HCT116 (cell line): ENCODE measurements around the gene MRRF. TPM values are rescaled to one million over a fixed set of nuclear protein-coding genes. Genes with fewer than 3 reads are reported as not detected.

ENCODE experiments used
- ATAC-seq: fragments of 200-7000 bp; cut with Tn5 transposase; 2 replicates; pipeline ENCODE4 v1.9.1; 2020; ENCODE audit warnings: mild to moderate bottlenecking, moderate library complexity
- BruUV-seq: library from RNA; stranded (reverse); fragments of 400-500 nt; replicated peaks from 2 replicates; lab custom pipeline; 2021; lab: Mats Ljungman, UMichigan
- CTCF ChIA-PET: fragments of 300-600 bp; sonication (Branson Sonifier 250); formaldehyde crosslinking; loops from one replicate; lab custom pipeline; 2021; ENCODE audit warnings: antibody characterized with exemption; lab: Charles Lee
- POLR2A ChIA-PET: fragments of 300-600, 350-600 bp; sonication (Branson Sonifier 250); formaldehyde crosslinking; loops from one replicate; lab custom pipeline; 2021; ENCODE audit warnings: antibody characterized with exemption; lab: Charles Lee
- RAD21 ChIA-PET, 2 experiments: fragments of 300-600 bp; sonication (Branson Sonifier 250); formaldehyde crosslinking; loops; one replicate each; lab custom pipeline; 2023; ENCODE audit warnings: low total read pairs in 2 of 2; ENCODE audit not compliant: uncharacterized antibody in 2 of 2, unreplicated experiment in 2 of 2, low non-redundant PET in 1 of 2; lab: Charles Lee
- DNase-seq: peaks from one replicate; pipeline ENCODE4 v3.0.0-alpha.2; 2010; ENCODE audit warnings: low read depth, low spot score
- H2AFZ ChIP-seq: fragments of 200-600 bp; shearing (Covaris generic), sonication (generic); 2 replicates; pipeline ENCODE4 v1.6.1; 2017; ENCODE audit warnings: low read depth, mixed run types, mixed read lengths, antibody characterized with exemption, low read length; ENCODE audit not compliant: poor library complexity, severe bottlenecking
- H3K27ac ChIP-seq: 2 replicates; pipeline ENCODE4 v1.5.1; 2012; ENCODE audit warnings: low read depth, low read length
- H3K27me3 ChIP-seq: fragments of 200-600 bp; sonication (generic); 2 replicates; pipeline ENCODE4 v1.6.1; 2016; ENCODE audit warnings: mixed run types, low read length, mixed read lengths; ENCODE audit not compliant: insufficient read depth
- H3K36me3 ChIP-seq, 2 experiments: fragments of 200-500 bp in 1 of 2; fragments of 200-600 bp in 1 of 2; sonication (Bioruptor generic) in 1 of 2; sonication (generic) in 1 of 2; 2 replicates each; pipeline versions ENCODE4 v1.5.1 to v1.6.1; 2014 to 2016; ENCODE audit warnings: low read length in 2 of 2, inconsistent platforms in 1 of 2, mixed read lengths in 1 of 2, mixed run types in 1 of 2; ENCODE audit not compliant: insufficient read depth in 2 of 2, control insufficient read depth in 1 of 2
- H3K4me1 ChIP-seq, 2 experiments: fragments of 200-600 bp in 1 of 2; sonication (generic) in 1 of 2; 2 replicates each; pipeline versions ENCODE4 v1.5.1 to v1.6.1; 2012 to 2017; ENCODE audit warnings: low read length in 2 of 2, inconsistent platforms in 1 of 2, mild to moderate bottlenecking in 1 of 2, mixed read lengths in 1 of 2, mixed run types in 1 of 2, moderate library complexity in 1 of 2; ENCODE audit not compliant: insufficient read depth in 2 of 2, control insufficient read depth in 1 of 2
- H3K4me2 ChIP-seq: fragments of 200-600 bp; sonication (generic); 2 replicates; pipeline ENCODE4 v1.6.1; 2017; ENCODE audit warnings: mixed run types, low read length, mixed read lengths
- H3K4me3 ChIP-seq, 2 experiments: fragments of 200-600 bp in 1 of 2; sonication (generic) in 1 of 2; replicated peaks in 1 of 2; 2 replicates each; pipeline ENCODE4 v1.5.1; 2011 to 2016; ENCODE audit warnings: low read length in 2 of 2, control low read depth in 1 of 2, low read depth in 1 of 2, mild to moderate bottlenecking in 1 of 2, mixed read lengths in 1 of 2, mixed run types in 1 of 2
- H3K79me2 ChIP-seq: fragments of 200-600 bp; sonication (generic); 2 replicates; pipeline ENCODE4 v1.6.1; 2017; ENCODE audit warnings: mild to moderate bottlenecking, mixed run types, low read length, moderate library complexity, mixed read lengths; ENCODE audit not compliant: insufficient read depth
- H3K9ac ChIP-seq: fragments of 200-600 bp; sonication (generic); 2 replicates; pipeline ENCODE4 v1.6.1; 2016; ENCODE audit warnings: low read length, mixed read lengths
- H3K9me2 ChIP-seq: fragments of 200-600 bp; sonication (generic), shearing (Covaris generic); 2 replicates; pipeline ENCODE4 v1.6.1; 2017; ENCODE audit warnings: mixed run types, mild to moderate bottlenecking, moderate library complexity; ENCODE audit not compliant: insufficient read depth
- H3K9me3 ChIP-seq, 2 experiments: fragments of 200-500 bp in 1 of 2; fragments of 200-600 bp in 1 of 2; sonication (Bioruptor generic) in 1 of 2; sonication (generic) in 1 of 2; 2 replicates each; pipeline ENCODE4 v1.6.1; 2014 to 2017; ENCODE audit warnings: low read length in 2 of 2, mixed read lengths in 2 of 2, inconsistent platforms in 1 of 2, low read depth in 1 of 2, mild to moderate bottlenecking in 1 of 2, mixed run types in 1 of 2, moderate library complexity in 1 of 2; ENCODE audit not compliant: control insufficient read depth in 1 of 2, insufficient read depth in 1 of 2
- H4K20me1 ChIP-seq: fragments of 200-600 bp; sonication (generic), shearing (Covaris generic); 2 replicates; pipeline ENCODE4 v1.6.1; 2017; ENCODE audit warnings: mixed run types, mild to moderate bottlenecking, moderate library complexity; ENCODE audit not compliant: insufficient read depth
- CEBPB ChIP-seq: IDR thresholded peaks from 2 replicates; pipeline ENCODE4 v1.6.1; 2012; ENCODE audit warnings: low read depth
- POLR2A ChIP-seq: IDR thresholded peaks from 2 replicates; pipeline ENCODE4 v1.7.0; 2011; ENCODE audit warnings: borderline replicate concordance; ENCODE audit not compliant: insufficient read depth, insufficient read length; ENCODE audit errors: extremely low read depth
- RAD21 ChIP-seq: IDR thresholded peaks from 2 replicates; pipeline ENCODE4 v1.6.1; 2012; ENCODE audit warnings: low read depth, mild to moderate bottlenecking
- SRF ChIP-seq: IDR thresholded peaks from 2 replicates; pipeline ENCODE4 v1.6.1; 2012; ENCODE audit warnings: low read depth
- YY1 ChIP-seq: IDR thresholded peaks from 2 replicates; pipeline ENCODE4 v1.6.1; 2011; ENCODE audit warnings: low read length, low read depth, moderate library complexity, mild to moderate bottlenecking; ENCODE audit not compliant: insufficient replicate concordance; ENCODE audit errors: extremely low read depth
- ZNF274 ChIP-seq: fragments of 200-500 bp; sonication (Bioruptor generic); IDR thresholded peaks from 2 replicates; pipeline ENCODE4 v1.6.1; 2014; ENCODE audit warnings: mild to moderate bottlenecking, low read depth, low read length, inconsistent platforms
- intact Hi-C: fragments of 100-400 bp; cut with micrococcal nuclease; formaldehyde crosslinking; loops from 2 replicates; pipeline ENCODE4 v1.10.0; 2022
- total RNA-seq: library from RNA; stranded (reverse); gene quantifications from one replicate; pipeline ENCODE4 v1.2.1, GENCODE V29; 2021; ENCODE audit not compliant: unreplicated experiment
- TF ChIP-seq, protein P1 (sequence below): IDR thresholded peaks from 2 replicates; pipeline ENCODE4 v1.6.1; 2012; ENCODE audit warnings: low read depth
- TF ChIP-seq, protein P2 (sequence below): IDR thresholded peaks from 2 replicates; pipeline ENCODE4 v1.6.1; 2012

The MRRF gene
- total RNA-seq, 1 experiment from 2014 or later: 88.6 TPM

DNA sequence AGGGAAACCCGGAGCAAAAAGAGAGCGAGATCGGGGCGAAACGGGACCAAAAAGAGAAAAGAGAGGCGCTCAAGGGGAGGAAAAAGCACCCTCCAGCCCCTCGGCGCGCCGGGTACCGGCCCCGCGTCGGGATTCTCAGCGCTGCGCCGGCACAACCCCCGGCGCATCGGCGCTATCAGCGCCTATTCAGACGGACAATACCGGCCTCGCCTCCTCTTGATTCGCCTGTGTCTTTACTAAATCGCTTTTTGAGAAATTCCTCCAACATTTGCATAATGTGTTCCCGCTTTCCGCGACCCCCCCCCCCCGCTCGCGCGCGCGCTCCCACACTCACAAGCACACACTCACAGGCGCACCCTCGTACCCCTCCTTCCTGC lies 36.5 kb upstream of the MRRF start:
- CTCF ChIA-PET: no interaction called here
- no peaks in the 10 kb centered on the region for H3K9me2 ChIP-seq
- POLR2A ChIA-PET: no interaction called here
- H3K27me3 ChIP-seq: peaks cover 13% of the 10 kb centered on the region; the same call in 1 of the 2 replicates
- no peak for ATAC-seq
- H3K4me2 ChIP-seq: peak overlapping the region; percentile 75
- no peak for DNase-seq
- intact Hi-C loops: no loop called here
- BruUV-seq: no TSS peak
- no peaks in the 10 kb centered on the region for H3K9me3 ChIP-seq
- no peaks in the 10 kb centered on the region for H4K20me1 ChIP-seq
- peak overlapping the region; percentile 36 for H3K9ac ChIP-seq
- H3K4me3 ChIP-seq: peak overlapping the region; percentile 33 to 58
- no peak overlapping the region; the same call in 1 of the 2 replicates for H3K27ac ChIP-seq
- no peak overlapping the region for H2AFZ ChIP-seq
- peaks cover 0 to 6% of the 10 kb centered on the region in 2 experiments; a peak in 1 of 4 replicates for H3K4me1 ChIP-seq
- H3K79me2 ChIP-seq: no peaks in the 10 kb centered on the region
- no peak for TF ChIP-seq ZNF274
- TF ChIP-seq, protein P1, sequence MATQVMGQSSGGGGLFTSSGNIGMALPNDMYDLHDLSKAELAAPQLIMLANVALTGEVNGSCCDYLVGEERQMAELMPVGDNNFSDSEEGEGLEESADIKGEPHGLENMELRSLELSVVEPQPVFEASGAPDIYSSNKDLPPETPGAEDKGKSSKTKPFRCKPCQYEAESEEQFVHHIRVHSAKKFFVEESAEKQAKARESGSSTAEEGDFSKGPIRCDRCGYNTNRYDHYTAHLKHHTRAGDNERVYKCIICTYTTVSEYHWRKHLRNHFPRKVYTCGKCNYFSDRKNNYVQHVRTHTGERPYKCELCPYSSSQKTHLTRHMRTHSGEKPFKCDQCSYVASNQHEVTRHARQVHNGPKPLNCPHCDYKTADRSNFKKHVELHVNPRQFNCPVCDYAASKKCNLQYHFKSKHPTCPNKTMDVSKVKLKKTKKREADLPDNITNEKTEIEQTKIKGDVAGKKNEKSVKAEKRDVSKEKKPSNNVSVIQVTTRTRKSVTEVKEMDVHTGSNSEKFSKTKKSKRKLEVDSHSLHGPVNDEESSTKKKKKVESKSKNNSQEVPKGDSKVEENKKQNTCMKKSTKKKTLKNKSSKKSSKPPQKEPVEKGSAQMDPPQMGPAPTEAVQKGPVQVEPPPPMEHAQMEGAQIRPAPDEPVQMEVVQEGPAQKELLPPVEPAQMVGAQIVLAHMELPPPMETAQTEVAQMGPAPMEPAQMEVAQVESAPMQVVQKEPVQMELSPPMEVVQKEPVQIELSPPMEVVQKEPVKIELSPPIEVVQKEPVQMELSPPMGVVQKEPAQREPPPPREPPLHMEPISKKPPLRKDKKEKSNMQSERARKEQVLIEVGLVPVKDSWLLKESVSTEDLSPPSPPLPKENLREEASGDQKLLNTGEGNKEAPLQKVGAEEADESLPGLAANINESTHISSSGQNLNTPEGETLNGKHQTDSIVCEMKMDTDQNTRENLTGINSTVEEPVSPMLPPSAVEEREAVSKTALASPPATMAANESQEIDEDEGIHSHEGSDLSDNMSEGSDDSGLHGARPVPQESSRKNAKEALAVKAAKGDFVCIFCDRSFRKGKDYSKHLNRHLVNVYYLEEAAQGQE: no peak
- no peak for TF ChIP-seq RAD21
- TF ChIP-seq SRF: no peak
- no peak for TF ChIP-seq CEBPB
- TF ChIP-seq YY1: no peak
- no peak for TF ChIP-seq POLR2A
- TF ChIP-seq, protein P2, sequence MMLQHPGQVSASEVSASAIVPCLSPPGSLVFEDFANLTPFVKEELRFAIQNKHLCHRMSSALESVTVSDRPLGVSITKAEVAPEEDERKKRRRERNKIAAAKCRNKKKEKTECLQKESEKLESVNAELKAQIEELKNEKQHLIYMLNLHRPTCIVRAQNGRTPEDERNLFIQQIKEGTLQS: no peak
- H3K36me3 ChIP-seq: no peaks in the 10 kb centered on the region
- RAD21 ChIA-PET: no interaction called here
